Type B pancreatic cell (in vitro differentiated cells): Measurements from ENCODE around the gene DNAJA1. TPM values are rescaled to one million over a fixed set of nuclear protein-coding genes. Genes with fewer than 3 reads are reported as not detected.

Experiments used
- DNase-seq: peaks from one replicate; pipeline ENCODE4 v3.0.0; 2021; ENCODE audit warnings: mixed read lengths; ENCODE audit not compliant: unreplicated experiment; ENCODE audit errors: extremely low spot score
- H3K27ac Mint-ChIP-seq: 2 replicates; pipeline ENCODE4 v1.8.0; 2021; ENCODE audit warnings: mild to moderate bottlenecking, mixed read lengths
- H3K27me3 Mint-ChIP-seq: 2 replicates; pipeline ENCODE4 v1.8.0; 2021; ENCODE audit warnings: mixed read lengths
- H3K36me3 Mint-ChIP-seq: 2 replicates; pipeline ENCODE4 v1.8.0; 2021; ENCODE audit warnings: mixed read lengths
- H3K4me1 Mint-ChIP-seq: one replicate; pipeline ENCODE4 v1.8.0; 2021; ENCODE audit warnings: mixed read lengths; ENCODE audit not compliant: unreplicated experiment
- H3K4me3 Mint-ChIP-seq: 2 replicates; pipeline ENCODE4 v1.8.0; 2021; ENCODE audit warnings: mild to moderate bottlenecking, mixed read lengths
- H3K9me3 Mint-ChIP-seq: 2 replicates; pipeline ENCODE4 v1.8.0; 2021; ENCODE audit warnings: mixed read lengths
- total RNA-seq: library from RNA; stranded (reverse); gene quantifications from 2 replicates; pipeline ENCODE4 v1.2.1, GENCODE V29; 2021; ENCODE audit warnings: low replicate concordance
- TF ChIP-seq, protein P1 (sequence below): fragments of 200-600 bp; sonication (generic); conservative IDR thresholded peaks from 2 replicates; pipeline ENCODE4 v1.5.0; 2021; ENCODE audit warnings: antibody characterized with exemption, mild to moderate bottlenecking

The DNAJA1 gene
- total RNA-seq, 1 donor from 2014 or later: 223 TPM

DNA sequence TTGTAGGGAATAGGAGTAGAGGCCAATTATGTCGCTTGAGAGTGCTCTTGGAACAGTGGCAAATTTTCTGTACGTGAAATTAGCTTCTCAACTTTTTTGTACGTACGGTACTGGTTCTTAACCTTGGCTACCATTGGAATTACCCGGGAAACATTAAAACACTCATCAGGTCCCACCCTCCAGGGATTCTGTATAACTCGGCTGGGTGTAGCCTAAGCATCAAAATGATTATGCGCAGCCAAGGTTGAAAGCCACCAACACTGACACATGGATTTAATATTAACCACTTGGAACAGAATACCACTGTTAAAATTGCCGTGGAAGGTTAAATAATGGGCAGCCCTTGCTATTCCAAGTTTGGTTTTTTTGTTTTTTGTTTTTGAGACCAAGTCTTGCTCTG, 17.4 kb downstream of the DNAJA1 start:
- Mint-ChIP-seq H3K9me3 (no peaks in the 10 kb centered on the region), H3K4me1 (peaks cover 17% of the 10 kb centered on the region), H3K27ac (no peak overlapping the region), H3K4me3 (no peak overlapping the region), H3K27me3 (no peaks in the 10 kb centered on the region), H3K36me3 (peaks cover 18% of the 10 kb centered on the region)
- DNase-seq: no peak
- TF ChIP-seq, protein P1, sequence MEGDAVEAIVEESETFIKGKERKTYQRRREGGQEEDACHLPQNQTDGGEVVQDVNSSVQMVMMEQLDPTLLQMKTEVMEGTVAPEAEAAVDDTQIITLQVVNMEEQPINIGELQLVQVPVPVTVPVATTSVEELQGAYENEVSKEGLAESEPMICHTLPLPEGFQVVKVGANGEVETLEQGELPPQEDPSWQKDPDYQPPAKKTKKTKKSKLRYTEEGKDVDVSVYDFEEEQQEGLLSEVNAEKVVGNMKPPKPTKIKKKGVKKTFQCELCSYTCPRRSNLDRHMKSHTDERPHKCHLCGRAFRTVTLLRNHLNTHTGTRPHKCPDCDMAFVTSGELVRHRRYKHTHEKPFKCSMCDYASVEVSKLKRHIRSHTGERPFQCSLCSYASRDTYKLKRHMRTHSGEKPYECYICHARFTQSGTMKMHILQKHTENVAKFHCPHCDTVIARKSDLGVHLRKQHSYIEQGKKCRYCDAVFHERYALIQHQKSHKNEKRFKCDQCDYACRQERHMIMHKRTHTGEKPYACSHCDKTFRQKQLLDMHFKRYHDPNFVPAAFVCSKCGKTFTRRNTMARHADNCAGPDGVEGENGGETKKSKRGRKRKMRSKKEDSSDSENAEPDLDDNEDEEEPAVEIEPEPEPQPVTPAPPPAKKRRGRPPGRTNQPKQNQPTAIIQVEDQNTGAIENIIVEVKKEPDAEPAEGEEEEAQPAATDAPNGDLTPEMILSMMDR: no peak

DNA sequence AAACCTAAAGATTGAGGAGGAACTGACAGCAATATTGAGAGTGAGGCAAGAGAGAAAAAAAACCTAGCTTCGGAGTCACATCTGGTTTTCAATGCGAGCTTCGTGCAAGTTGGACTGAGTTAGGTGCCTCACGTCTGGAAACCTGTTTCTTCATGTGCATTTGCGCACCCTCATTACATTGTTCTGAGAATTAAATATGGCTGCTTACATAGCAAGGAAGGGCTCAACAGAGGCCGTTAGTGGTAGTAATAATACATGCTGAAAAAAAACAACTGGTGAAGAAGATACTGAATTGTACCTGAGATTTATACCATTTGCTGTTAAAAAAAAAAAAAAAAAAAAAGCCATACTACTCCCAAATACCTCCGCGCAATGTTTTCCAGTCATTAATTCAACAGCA, 18.6 kb downstream of the DNAJA1 start:
- H3K27ac Mint-ChIP-seq: peak overlapping the region; percentile 89
- peaks cover 14% of the 10 kb centered on the region for H3K36me3 Mint-ChIP-seq
- peaks cover 17% of the 10 kb centered on the region for H3K4me1 Mint-ChIP-seq
- TF ChIP-seq, protein P1: no peak
- H3K9me3 Mint-ChIP-seq: no peaks in the 10 kb centered on the region
- DNase-seq: no peak
- H3K4me3 Mint-ChIP-seq: peak overlapping the region; percentile 86
- H3K27me3 Mint-ChIP-seq: no peaks in the 10 kb centered on the region

DNA sequence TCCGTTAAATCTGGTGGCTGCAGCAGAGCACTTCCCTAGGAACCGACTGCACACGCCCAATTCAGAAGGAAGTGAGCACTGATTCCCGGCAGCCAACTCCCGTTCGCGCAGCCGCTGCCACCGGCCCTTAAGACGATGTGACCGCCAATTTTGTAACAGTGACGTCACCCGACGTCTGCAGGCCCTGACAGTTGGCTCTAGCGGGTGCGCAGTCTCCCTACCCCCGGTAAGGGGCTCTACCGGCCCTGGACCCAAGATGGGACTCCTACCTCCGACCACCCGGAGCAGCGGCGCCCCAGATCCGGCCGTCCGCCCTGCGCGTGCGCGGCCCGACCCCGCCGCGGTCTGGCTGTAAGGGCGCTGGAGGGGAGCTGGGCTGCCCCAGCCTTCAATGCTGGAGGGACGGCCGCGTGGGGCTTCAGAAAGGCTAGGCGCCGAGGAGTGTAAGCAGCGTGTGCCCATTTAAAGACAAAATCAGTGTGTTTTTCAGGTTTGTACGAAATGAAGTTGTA, 19.1 kb downstream of the DNAJA1 start:
- peak overlapping the region; percentile 89 for H3K27ac Mint-ChIP-seq
- H3K27me3 Mint-ChIP-seq: no peaks in the 10 kb centered on the region
- H3K36me3 Mint-ChIP-seq: peaks cover 10% of the 10 kb centered on the region
- peak; percentile 79 for DNase-seq
- H3K9me3 Mint-ChIP-seq: no peaks in the 10 kb centered on the region
- peaks cover 17% of the 10 kb centered on the region for H3K4me1 Mint-ChIP-seq
- H3K4me3 Mint-ChIP-seq: peak overlapping the region; percentile 86
- TF ChIP-seq, protein P1: no peak

DNA sequence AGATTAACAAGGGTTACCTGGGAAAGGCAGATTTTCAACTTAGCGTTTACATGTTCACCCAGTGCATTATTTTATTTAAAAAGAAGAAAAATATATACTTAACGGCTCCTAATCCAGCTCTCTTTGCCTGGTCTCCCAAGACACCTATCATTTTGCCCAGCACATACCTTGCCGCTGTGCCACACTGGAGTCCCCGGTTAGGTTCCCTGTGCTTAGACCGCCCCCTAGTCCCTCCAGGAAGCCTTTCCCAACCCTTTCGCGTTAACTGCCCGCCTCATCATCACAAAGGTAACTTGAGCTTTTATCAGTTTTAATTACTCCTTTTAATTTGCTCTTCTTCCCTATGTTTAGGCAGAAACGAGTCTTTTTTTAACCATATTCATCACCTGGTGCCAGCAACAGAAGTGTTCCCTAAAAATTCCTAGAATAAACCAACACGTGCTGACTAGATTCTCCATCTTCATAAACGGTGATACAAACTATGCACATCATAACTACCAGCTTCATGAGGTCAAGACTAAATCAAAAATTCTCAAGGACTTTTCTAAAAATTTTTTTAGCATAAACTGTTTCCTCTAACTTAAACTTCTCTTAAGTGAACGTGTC, 19.7 kb downstream of the DNAJA1 start:
- peak overlapping the region; percentile 89 for H3K27ac Mint-ChIP-seq
- no peaks in the 10 kb centered on the region for H3K9me3 Mint-ChIP-seq
- peak overlapping the region; percentile 86 for H3K4me3 Mint-ChIP-seq
- TF ChIP-seq, protein P1: no peak
- peaks cover 17% of the 10 kb centered on the region for H3K4me1 Mint-ChIP-seq
- H3K36me3 Mint-ChIP-seq: peaks cover 8% of the 10 kb centered on the region
- no peak for DNase-seq
- no peaks in the 10 kb centered on the region for H3K27me3 Mint-ChIP-seq

DNA sequence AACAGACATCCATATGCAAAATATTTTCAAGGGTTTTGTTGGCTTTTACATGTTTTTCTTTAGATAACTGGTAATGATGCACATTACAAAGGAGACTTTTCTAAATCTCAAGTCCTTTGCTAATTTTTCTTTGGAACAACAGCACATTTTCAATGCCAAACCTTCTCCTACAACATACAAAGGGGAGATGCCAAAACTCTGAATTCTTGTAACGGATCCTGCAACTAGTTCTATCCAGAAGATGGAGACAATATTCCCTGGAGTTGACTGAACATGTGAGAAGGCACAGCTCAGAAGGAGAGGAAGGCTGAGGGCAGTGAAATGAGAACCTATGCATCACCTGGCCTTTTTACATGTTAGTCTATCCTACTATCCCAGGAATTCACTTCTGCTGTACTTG, 21.0 kb downstream of the DNAJA1 start:
- H3K4me1 Mint-ChIP-seq: peaks cover 17% of the 10 kb centered on the region
- no peak for DNase-seq
- H3K27ac Mint-ChIP-seq: no peak overlapping the region
- H3K36me3 Mint-ChIP-seq: peaks cover 12% of the 10 kb centered on the region
- TF ChIP-seq, protein P1: no peak
- H3K27me3 Mint-ChIP-seq: no peaks in the 10 kb centered on the region
- no peaks in the 10 kb centered on the region for H3K9me3 Mint-ChIP-seq
- peak overlapping the region; percentile 19 for H3K4me3 Mint-ChIP-seq
